WTC11 (cell line): ENCODE measurements around the gene RGCC. TPM values are rescaled to one million over a fixed set of nuclear protein-coding genes. Genes with fewer than 3 reads are reported as not detected.

Source experiments
- ATAC-seq: fragments of 200-7000 bp; cut with Tn5 transposase; 2 replicates; pipeline ENCODE4 v1.10.0; 2021; ENCODE audit warnings: mild to moderate bottlenecking, moderate library complexity
- CTCF ChIA-PET: fragments of 300-600 bp; sonication (Branson Sonifier 250); formaldehyde crosslinking; loops from one replicate; lab custom pipeline; 2021; ENCODE audit warnings: antibody characterized with exemption; lab: Charles Lee
- POLR2A ChIA-PET: fragments of 350-600 bp; sonication (Branson Sonifier 250); formaldehyde crosslinking; loops from one replicate; lab custom pipeline; 2021; ENCODE audit warnings: antibody characterized with exemption; lab: Charles Lee
- DNase-seq: peaks from one replicate; pipeline ENCODE4 v3.0.0; 2021; ENCODE audit warnings: low spot score
- H3K27ac Mint-ChIP-seq: 2 replicates; pipeline ENCODE4 v1.8.0; 2021; ENCODE audit warnings: mixed read lengths
- H3K27me3 Mint-ChIP-seq: 2 replicates; pipeline ENCODE4 v1.8.0; 2021; ENCODE audit warnings: low read depth, mild to moderate bottlenecking, moderate library complexity, mixed read lengths
- H3K36me3 Mint-ChIP-seq: 2 replicates; pipeline ENCODE4 v1.8.0; 2021; ENCODE audit warnings: mixed read lengths
- H3K4me1 Mint-ChIP-seq: 2 replicates; pipeline ENCODE4 v1.8.0; 2022; ENCODE audit warnings: mixed read lengths
- H3K4me3 Mint-ChIP-seq: 2 replicates; pipeline ENCODE4 v1.8.0; 2021; ENCODE audit warnings: mild to moderate bottlenecking, moderate library complexity, mixed read lengths
- H3K9me3 Mint-ChIP-seq: 2 replicates; pipeline ENCODE4 v1.8.0; 2021; ENCODE audit warnings: mixed read lengths
- CTCF ChIP-seq: fragments of 200-600 bp; IDR thresholded peaks from 2 replicates; pipeline ENCODE4 v1.8.0; 2022; ENCODE audit warnings: antibody characterized with exemption
- E2F4 ChIP-seq: sonication (generic); formaldehyde crosslinking; IDR thresholded peaks from 2 replicates; pipeline ENCODE4 v1.8.1; 2022; ENCODE audit warnings: low read depth, mild to moderate bottlenecking, moderate library complexity, missing genetic modification reagents, borderline replicate concordance
- FOXP1 ChIP-seq: sonication (generic); formaldehyde crosslinking; IDR thresholded peaks from 2 replicates; pipeline ENCODE4 v1.8.0; 2022; ENCODE audit warnings: missing genetic modification reagents, mild to moderate bottlenecking, moderate library complexity, borderline replicate concordance
- FOXP4 ChIP-seq: sonication (generic); formaldehyde crosslinking; IDR thresholded peaks from 2 replicates; pipeline ENCODE4 v1.8.0; 2022; ENCODE audit warnings: mild to moderate bottlenecking, missing genetic modification reagents
- GRHL2 ChIP-seq: fragments of 250-450 bp; sonication (Bioruptor Pico); IDR thresholded peaks from 2 replicates; pipeline ENCODE4 v1.8.0; 2022; ENCODE audit warnings: mild to moderate bottlenecking, moderate library complexity; ENCODE audit not compliant: insufficient replicate concordance, severe bottlenecking
- HMGXB4 ChIP-seq: sonication (generic); formaldehyde crosslinking; IDR thresholded peaks from 2 replicates; pipeline ENCODE4 v1.8.1; 2023; ENCODE audit warnings: mild to moderate bottlenecking, moderate library complexity, missing genetic modification reagents
- IRF1 ChIP-seq: sonication (generic); formaldehyde crosslinking; IDR thresholded peaks from 2 replicates; pipeline ENCODE4 v1.8.0; 2023; ENCODE audit warnings: missing genetic modification reagents
- MAX ChIP-seq: sonication (generic); formaldehyde crosslinking; IDR thresholded peaks from 2 replicates; pipeline ENCODE4 v1.8.0; 2022; ENCODE audit warnings: mild to moderate bottlenecking, missing genetic modification reagents
- RELA ChIP-seq: sonication (generic); formaldehyde crosslinking; IDR thresholded peaks from 2 replicates; pipeline ENCODE4 v1.8.1; 2022; ENCODE audit warnings: missing genetic modification reagents, mild to moderate bottlenecking, borderline replicate concordance
- SP1 ChIP-seq: sonication (generic); formaldehyde crosslinking; conservative IDR thresholded peaks from 2 replicates; pipeline ENCODE4 v1.8.1; 2022; ENCODE audit warnings: missing genetic modification reagents
- TEAD4 ChIP-seq: sonication (generic); formaldehyde crosslinking; IDR thresholded peaks from 2 replicates; pipeline ENCODE4 v1.8.0; 2022; ENCODE audit warnings: mild to moderate bottlenecking, missing genetic modification reagents
- ZBTB21 ChIP-seq: sonication (generic); formaldehyde crosslinking; IDR thresholded peaks from 2 replicates; pipeline ENCODE4 v1.8.1; 2023; ENCODE audit warnings: mild to moderate bottlenecking, missing genetic modification reagents, borderline replicate concordance
- ZNF512 ChIP-seq: sonication (generic); formaldehyde crosslinking; IDR thresholded peaks from 2 replicates; pipeline ENCODE4 v1.8.1; 2022; ENCODE audit warnings: missing genetic modification reagents, borderline replicate concordance
- ZNF532 ChIP-seq: fragments of 250-450 bp; sonication (Bioruptor Pico); IDR thresholded peaks from 2 replicates; pipeline ENCODE4 v1.9.0; 2021; ENCODE audit warnings: mild to moderate bottlenecking, borderline replicate concordance
- total RNA-seq: library from RNA; stranded (reverse); gene quantifications from 3 replicates; pipeline ENCODE4 v1.2.3, GENCODE V29; 2021

Gene RGCC
- total RNA-seq, 1 experiment from 2014 or later: 0.48 TPM

GRCh38 chr13:41426047-41426446, 31.3 kb upstream of the RGCC start:
- DNase-seq (no peak), ATAC-seq (no peak)
- no peak overlapping the region for H3K27ac Mint-ChIP-seq
- POLR2A ChIA-PET: no interaction called here
- peaks cover 6% of the 10 kb centered on the region for H3K27me3 Mint-ChIP-seq
- H3K4me3 Mint-ChIP-seq: no peak overlapping the region
- no peaks in the 10 kb centered on the region for H3K9me3 Mint-ChIP-seq
- CTCF ChIA-PET: no interaction called here
- no peaks in the 10 kb centered on the region for H3K36me3 Mint-ChIP-seq
- peaks cover 13% of the 10 kb centered on the region for H3K4me1 Mint-ChIP-seq
- TF ChIP-seq ZNF512 (CRISPR knock-in tag) (no peak), RELA (CRISPR knock-in tag) (no peak), ZBTB21 (CRISPR knock-in tag) (no peak), MAX (CRISPR knock-in tag) (no peak), E2F4 (no peak), TEAD4 (CRISPR knock-in tag) (no peak), FOXP4 (CRISPR knock-in tag) (no peak)

- no peak overlapping the region for H3K27ac Mint-ChIP-seq
- peak overlapping the region; percentile 70 for H3K4me3 Mint-ChIP-seq
- no peak for ATAC-seq
- ChIA-PET POLR2A (no interaction called here), CTCF (no interaction called here)
- no peak for DNase-seq
- no peaks in the 10 kb centered on the region for H3K9me3 Mint-ChIP-seq
- peaks cover 4% of the 10 kb centered on the region for H3K4me1 Mint-ChIP-seq
- TF ChIP-seq SP1 (CRISPR knock-in tag): no peak
- no peak for TF ChIP-seq FOXP1 (CRISPR knock-in tag)
- TF ChIP-seq GRHL2 (CRISPR knock-in tag): no peak
- TF ChIP-seq IRF1: no peak
- no peaks in the 10 kb centered on the region for H3K36me3 Mint-ChIP-seq
- peaks cover 6% of the 10 kb centered on the region for H3K27me3 Mint-ChIP-seq
Observed at GRCh38 chr13:41427666-41428065, 29.7 kb upstream of the RGCC start.

- TF ChIP-seq IRF1: no peak
- 0 out of 2 replicates have a peak, but pooled peaks have one; percentile 53 for TF ChIP-seq HMGXB4 (CRISPR knock-in tag)
- TF ChIP-seq ZNF532: no peak
- peak; percentile 30; the same call in 1 of the 2 replicates for TF ChIP-seq CTCF
- DNase-seq (peak; percentile 60), ATAC-seq (peak; percentile 89)
- H3K4me1 Mint-ChIP-seq: peaks cover 4% of the 10 kb centered on the region
- POLR2A ChIA-PET: no interaction called here
- H3K9me3 Mint-ChIP-seq: no peaks in the 10 kb centered on the region
- H3K27me3 Mint-ChIP-seq: peaks cover 6% of the 10 kb centered on the region
- peak overlapping the region; percentile 70 for H3K4me3 Mint-ChIP-seq
- CTCF ChIA-PET: interaction anchor here (0.6 kb wide), 1 partner anchor 239 kb away, joined by 3 read pairs; no protein-coding TSS in a partner anchor
- H3K27ac Mint-ChIP-seq: no peak overlapping the region
- H3K36me3 Mint-ChIP-seq: no peaks in the 10 kb centered on the region
Observed at GRCh38 chr13:41428155-41428554, 29.2 kb upstream of the RGCC start.
